SH-SY5Y (cell line): ENCODE results near the gene ONECUT3.

Source experiments
- GATA2 ChIP-seq: IDR thresholded peaks from 2 replicates; pipeline ENCODE4 v1.6.1; 2011; ENCODE audit warnings: mild to moderate bottlenecking, low read depth, low read length
- GATA3 ChIP-seq: IDR thresholded peaks from 2 replicates; pipeline ENCODE4 v1.6.1; 2011; ENCODE audit warnings: low read depth, mild to moderate bottlenecking, low read length, moderate library complexity

DNA sequence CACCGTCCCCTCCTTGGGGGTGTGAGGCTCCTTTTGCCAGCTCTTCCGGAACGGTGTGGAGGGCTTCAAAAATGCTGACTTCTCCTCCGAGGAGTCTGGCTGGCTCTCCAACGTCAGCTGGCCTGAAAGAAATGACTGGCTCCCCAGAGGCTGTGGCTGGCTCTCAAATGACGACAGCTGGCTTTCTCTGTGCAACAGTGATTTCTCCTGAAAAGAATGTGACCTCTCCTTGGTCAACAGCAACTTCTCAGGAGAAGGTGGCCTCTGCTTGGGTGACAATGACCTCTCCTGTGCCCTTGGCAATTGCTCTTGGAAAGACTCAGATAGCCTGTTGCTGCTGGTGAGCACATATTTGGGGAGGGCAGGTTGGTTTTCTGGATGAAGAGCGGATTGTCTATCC is 29.2 kb downstream of the ONECUT3 start:
- TF ChIP-seq GATA2 (no peak), GATA3 (no peak)
